OCI-LY1 (cell line): Measurements from ENCODE around the gene PAXIP1.

Experiments used
- H2AFZ ChIP-seq: fragments of 200-600 bp; sonication (generic), shearing (Covaris generic); 2 replicates; pipeline ENCODE4 v1.6.0; 2014; ENCODE audit warnings: antibody characterized with exemption, mild to moderate bottlenecking, low read length
- H3F3A ChIP-seq: fragments of 200-600 bp; sonication (generic), shearing (Covaris generic); 2 replicates; pipeline ENCODE4 v1.6.0; 2014; ENCODE audit warnings: mild to moderate bottlenecking, antibody characterized with exemption, low read length, moderate library complexity; ENCODE audit not compliant: insufficient read depth
- H3K27ac ChIP-seq: fragments of 200-600 bp; sonication (generic); 2 replicates; pipeline ENCODE4 v1.5.1; 2014; ENCODE audit warnings: low read length, mixed run types, mild to moderate bottlenecking, low read depth; ENCODE audit not compliant: poor library complexity, severe bottlenecking
- H3K27me3 ChIP-seq: fragments of 200-600 bp; sonication (generic); 2 replicates; pipeline ENCODE4 v1.6.0; 2014; ENCODE audit warnings: antibody characterized with exemption, mild to moderate bottlenecking, low read length, moderate library complexity; ENCODE audit not compliant: insufficient read depth
- H3K36me3 ChIP-seq: fragments of 200-600 bp; sonication (generic); 2 replicates; pipeline ENCODE4 v1.6.1; 2014; ENCODE audit warnings: mild to moderate bottlenecking, antibody characterized with exemption, low read length, moderate library complexity, mixed read lengths; ENCODE audit not compliant: insufficient read depth
- H3K4me1 ChIP-seq: fragments of 200-600 bp; sonication (generic); 2 replicates; pipeline ENCODE4 v1.5.1; 2014; ENCODE audit warnings: mild to moderate bottlenecking, low read length, moderate library complexity; ENCODE audit not compliant: insufficient read depth, severe bottlenecking
- H3K4me2 ChIP-seq: fragments of 200-600 bp; sonication (generic), shearing (Covaris generic); 2 replicates; pipeline ENCODE4 v1.6.1; 2014; ENCODE audit warnings: low read length
- H3K4me3 ChIP-seq: fragments of 200-600 bp; sonication (generic); 2 replicates; pipeline ENCODE4 v1.5.1; 2014; ENCODE audit warnings: low read length, low read depth, mild to moderate bottlenecking, mixed read lengths; ENCODE audit not compliant: poor library complexity, severe bottlenecking
- H3K79me2 ChIP-seq: fragments of 200-600 bp; shearing (Covaris generic); 2 replicates; pipeline ENCODE4 v1.6.1; 2016; ENCODE audit warnings: mixed run types, low read length, mixed read lengths; ENCODE audit not compliant: insufficient read depth
- H3K9ac ChIP-seq: fragments of 200-600 bp; sonication (generic), shearing (Covaris generic); 2 replicates; pipeline ENCODE4 v1.6.1; 2014; ENCODE audit warnings: mild to moderate bottlenecking, low read length, mixed read lengths
- H3K9me2 ChIP-seq: fragments of 200-600 bp; sonication (generic), shearing (Covaris generic); 2 replicates; pipeline ENCODE4 v1.6.1; 2014; ENCODE audit warnings: low read depth, mild to moderate bottlenecking, low read length, mixed read lengths
- H3K9me3 ChIP-seq: fragments of 200-600 bp; shearing (Covaris generic); 2 replicates; pipeline ENCODE4 v1.6.1; 2014; ENCODE audit warnings: low read length, mixed read lengths
- H4K20me1 ChIP-seq: fragments of 200-600 bp; sonication (generic), shearing (Covaris generic); 2 replicates; pipeline ENCODE4 v1.6.0; 2016; ENCODE audit warnings: mild to moderate bottlenecking, low read length; ENCODE audit not compliant: insufficient read depth
- EZH2 ChIP-seq: fragments of 200-600 bp; sonication (generic), shearing (Covaris generic); IDR thresholded peaks from 2 replicates; pipeline ENCODE4 v1.8.0; 2017; ENCODE audit warnings: borderline replicate concordance, mixed run types, mild to moderate bottlenecking, antibody characterized with exemption, low read length, moderate library complexity, mixed read lengths
- TF ChIP-seq, protein P1 (sequence below): fragments of 200-600 bp; sonication (generic), shearing (Covaris generic); IDR thresholded peaks from 2 replicates; pipeline ENCODE4 v1.5.1; 2017; ENCODE audit warnings: mild to moderate bottlenecking, antibody characterized with exemption, low read length, moderate library complexity, mixed read lengths

The PAXIP1 gene

GRCh38 chr7:155003092-155003375 lies at the start of gene PAXIP1:
PAXIP1 (minus strand) TSS chr7:155003124; CDS start chr7:155002929, 195 bp downstream.
- H3K79me2 ChIP-seq = peaks cover 36% of the 10 kb centered on the region

DNA sequence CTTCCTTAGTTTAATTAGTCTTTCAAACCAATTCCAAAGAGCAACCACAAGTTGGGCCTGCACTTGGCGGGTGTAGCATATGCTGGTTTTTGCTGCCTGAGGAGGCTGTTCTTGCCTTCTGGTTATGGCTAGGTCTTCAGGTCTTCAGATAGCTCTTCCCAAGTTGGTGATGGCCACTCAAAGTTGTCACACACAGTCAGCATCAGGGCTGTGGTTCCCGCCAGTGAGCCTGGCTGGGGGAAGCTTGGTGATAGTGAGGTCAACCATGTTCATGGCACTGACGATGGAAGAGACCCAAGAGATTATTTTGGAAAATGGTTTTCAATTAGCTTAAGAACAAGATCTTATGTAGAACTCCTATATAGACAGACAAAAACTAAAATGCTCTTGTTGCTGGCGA lies 48.4 kb upstream of the PAXIP1 start:
- Histone ChIP-seq H3K27ac (no peak overlapping the region), H3K27me3 (no peaks in the 10 kb centered on the region; the same call in 1 of the 2 replicates), H3K4me1 (no peaks in the 10 kb centered on the region), H3K36me3 (no peaks in the 10 kb centered on the region), H3F3A (no peaks in the 10 kb centered on the region), H4K20me1 (no peaks in the 10 kb centered on the region), H3K4me2 (no peak overlapping the region), H3K9me3 (no peaks in the 10 kb centered on the region), H3K79me2 (no peaks in the 10 kb centered on the region), H3K9ac (no peak overlapping the region), H3K4me3 (no peak overlapping the region), H2AFZ (no peak overlapping the region), H3K9me2 (no peaks in the 10 kb centered on the region)
- no peak for TF ChIP-seq EZH2
- TF ChIP-seq, protein P1, sequence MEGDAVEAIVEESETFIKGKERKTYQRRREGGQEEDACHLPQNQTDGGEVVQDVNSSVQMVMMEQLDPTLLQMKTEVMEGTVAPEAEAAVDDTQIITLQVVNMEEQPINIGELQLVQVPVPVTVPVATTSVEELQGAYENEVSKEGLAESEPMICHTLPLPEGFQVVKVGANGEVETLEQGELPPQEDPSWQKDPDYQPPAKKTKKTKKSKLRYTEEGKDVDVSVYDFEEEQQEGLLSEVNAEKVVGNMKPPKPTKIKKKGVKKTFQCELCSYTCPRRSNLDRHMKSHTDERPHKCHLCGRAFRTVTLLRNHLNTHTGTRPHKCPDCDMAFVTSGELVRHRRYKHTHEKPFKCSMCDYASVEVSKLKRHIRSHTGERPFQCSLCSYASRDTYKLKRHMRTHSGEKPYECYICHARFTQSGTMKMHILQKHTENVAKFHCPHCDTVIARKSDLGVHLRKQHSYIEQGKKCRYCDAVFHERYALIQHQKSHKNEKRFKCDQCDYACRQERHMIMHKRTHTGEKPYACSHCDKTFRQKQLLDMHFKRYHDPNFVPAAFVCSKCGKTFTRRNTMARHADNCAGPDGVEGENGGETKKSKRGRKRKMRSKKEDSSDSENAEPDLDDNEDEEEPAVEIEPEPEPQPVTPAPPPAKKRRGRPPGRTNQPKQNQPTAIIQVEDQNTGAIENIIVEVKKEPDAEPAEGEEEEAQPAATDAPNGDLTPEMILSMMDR = no peak

More at GRCh38 chr7:155003092-155003375, at the start of gene PAXIP1:
- no peaks in the 10 kb centered on the region for H3K9me2 ChIP-seq
- H4K20me1 ChIP-seq = no peaks in the 10 kb centered on the region
- H2AFZ ChIP-seq = no peak within 1 kb of the TSS
- no peaks in the 10 kb centered on the region for H3K27me3 ChIP-seq
- H3K4me1 ChIP-seq = peaks cover 33% of the 10 kb centered on the region
- H3K27ac ChIP-seq = peak within 1 kb of the TSS; percentile 47
- peaks cover 46% of the 10 kb centered on the region for H3K36me3 ChIP-seq
- peak within 1 kb of the TSS; percentile 75 for H3K4me2 ChIP-seq
- peak within 1 kb of the TSS; percentile 90 for H3K4me3 ChIP-seq
- H3K9me3 ChIP-seq = no peaks in the 10 kb centered on the region
- 0 out of 2 replicates have a peak, but pooled peaks cover 5% of the 10 kb centered on the region for H3F3A ChIP-seq
- TF ChIP-seq EZH2 = no peak
- TF ChIP-seq, protein P1 = no peak
- H3K9ac ChIP-seq = peak within 1 kb of the TSS; percentile 96

- Histone ChIP-seq H4K20me1 (no peaks in the 10 kb centered on the region), H3K9me3 (no peaks in the 10 kb centered on the region), H3K4me1 (no peaks in the 10 kb centered on the region), H3K79me2 (no peaks in the 10 kb centered on the region), H3K9ac (no peak overlapping the region), H2AFZ (no peak overlapping the region), H3F3A (no peaks in the 10 kb centered on the region), H3K4me3 (no peak overlapping the region), H3K4me2 (no peak overlapping the region), H3K27ac (no peak overlapping the region), H3K27me3 (no peaks in the 10 kb centered on the region), H3K36me3 (no peaks in the 10 kb centered on the region), H3K9me2 (no peaks in the 10 kb centered on the region)
- TF ChIP-seq, protein P1 = no peak
- no peak for TF ChIP-seq EZH2
These were observed 45.1 kb upstream of the PAXIP1 start for GRCh38 chr7:155048006-155048405.
